Activated CD8-positive, alpha-beta memory T cell treated with anti-CD3 and anti-CD28 coated beads for 1 hour (primary cell): ENCODE results near the gene CDKN3.
"Not testable (repeated sequence)": the region's sequence is repeated elsewhere in the genome, so short reads cannot be mapped to it uniquely, and the experiment has no call there.

Source experiments
- DNase-seq, 2 donors: peaks; one replicate each; pipeline ENCODE4 v3.0.0-alpha.2; 2020; ENCODE audit warnings: low read depth in 1 of 2; ENCODE audit errors: extremely low read depth in 1 of 2

CDKN3 gene

GRCh38 chr14:54451961-54452360 is 55.2 kb downstream of the CDKN3 start:
- DNase-seq: no peak

- no peak for DNase-seq
Measured at GRCh38 chr14:54453252-54453651, 56.4 kb downstream of the CDKN3 start.

GRCh38 chr14:54453990-54454389 is 57.2 kb downstream of the CDKN3 start:
- DNase-seq: not testable (repeated sequence)

- DNase-seq: no peak
Measured at GRCh38 chr14:54455363-54455762, 58.6 kb downstream of the CDKN3 start.

- not testable (repeated sequence) for DNase-seq
Measured at GRCh38 chr14:54456820-54457608, 60.2 kb downstream of the CDKN3 start.

GRCh38 chr14:54457609-54457996 is 60.8 kb downstream of the CDKN3 start:
- no peak for DNase-seq

- DNase-seq: not testable (repeated sequence)
Measured at GRCh38 chr14:54458536-54458935, 61.7 kb downstream of the CDKN3 start.

GRCh38 chr14:54459106-54459505 is 62.3 kb downstream of the CDKN3 start:
- no peak for DNase-seq

- DNase-seq: no peak
Measured at GRCh38 chr14:54462048-54462447, 65.2 kb downstream of the CDKN3 start.

GRCh38 chr14:54465654-54466053 is 68.8 kb downstream of the CDKN3 start:
- DNase-seq: no peak

GRCh38 chr14:54467280-54467679 is 70.5 kb downstream of the CDKN3 start:
- no peak for DNase-seq
